GM21390 (cell line): ENCODE data around the gene RGL1.

Experiments
- ATAC-seq: cut with Tn5 transposase; IDR thresholded peaks from one replicate; pipeline ENCODE4 v1.9.1; 2021; ENCODE audit not compliant: unreplicated experiment

Gene RGL1

DNA sequence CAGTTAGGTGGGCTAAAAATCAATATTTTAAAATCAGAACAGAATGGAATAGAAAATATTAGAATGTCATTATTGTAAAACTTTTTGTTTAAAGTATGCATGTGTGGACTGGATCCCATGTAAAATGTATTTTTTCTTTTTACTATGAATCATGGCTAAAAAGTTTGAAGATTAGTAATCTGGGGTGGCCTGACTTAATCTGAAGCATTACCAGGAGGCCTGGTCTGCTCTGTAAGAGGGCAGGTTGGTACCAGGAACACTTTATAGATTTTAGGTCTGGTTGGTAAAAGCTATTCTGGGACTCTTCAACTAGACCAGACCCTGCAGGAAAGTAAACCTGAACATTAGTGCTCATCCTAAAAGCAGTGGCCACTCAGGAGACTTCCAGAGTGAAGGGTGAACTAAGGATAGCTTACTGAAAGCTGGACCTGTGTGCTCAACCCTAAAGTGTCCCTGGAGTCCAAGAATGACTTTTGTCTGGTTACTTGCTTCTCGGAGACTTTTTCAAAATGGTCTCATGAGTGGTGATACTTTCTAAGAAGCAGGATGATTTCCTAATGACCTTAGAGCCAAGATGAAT lies 16.5 kb downstream of the RGL1 start:
- ATAC-seq = no peak

DNA sequence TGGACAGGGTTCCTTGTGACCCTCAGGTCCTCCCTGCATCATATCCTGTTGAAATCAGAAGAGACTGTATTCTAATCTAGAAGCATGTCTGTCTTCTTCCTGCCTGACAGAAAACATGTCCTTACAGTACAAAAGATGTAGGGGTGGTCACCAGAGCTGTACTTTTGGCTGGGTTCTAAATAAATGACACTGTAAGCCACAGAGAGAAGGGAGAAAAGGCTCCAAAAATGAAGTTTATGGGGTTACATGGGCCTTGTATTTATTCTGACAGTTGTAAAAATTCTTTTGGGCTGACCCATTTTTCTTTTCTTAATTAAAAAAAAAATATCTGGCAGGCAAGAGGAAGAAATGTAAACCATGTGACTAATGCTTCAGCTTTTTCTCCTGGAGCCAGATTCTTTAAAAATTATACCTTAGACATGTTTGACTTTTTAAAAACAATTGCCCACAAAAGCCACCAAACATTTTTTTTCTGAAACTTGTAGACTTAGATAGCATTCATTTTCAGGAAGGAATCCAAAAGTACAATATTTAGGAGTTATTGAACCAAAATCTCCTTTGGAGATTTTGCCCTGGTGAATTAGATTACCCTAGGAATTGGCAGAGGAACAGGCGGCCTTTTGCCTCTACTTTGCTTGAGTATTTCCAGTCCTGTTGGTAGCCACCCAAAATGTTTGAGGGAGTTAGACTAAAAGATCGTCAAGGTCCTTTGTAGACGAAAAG lies 17.1 kb downstream of the RGL1 start:
- ATAC-seq = no peak

DNA sequence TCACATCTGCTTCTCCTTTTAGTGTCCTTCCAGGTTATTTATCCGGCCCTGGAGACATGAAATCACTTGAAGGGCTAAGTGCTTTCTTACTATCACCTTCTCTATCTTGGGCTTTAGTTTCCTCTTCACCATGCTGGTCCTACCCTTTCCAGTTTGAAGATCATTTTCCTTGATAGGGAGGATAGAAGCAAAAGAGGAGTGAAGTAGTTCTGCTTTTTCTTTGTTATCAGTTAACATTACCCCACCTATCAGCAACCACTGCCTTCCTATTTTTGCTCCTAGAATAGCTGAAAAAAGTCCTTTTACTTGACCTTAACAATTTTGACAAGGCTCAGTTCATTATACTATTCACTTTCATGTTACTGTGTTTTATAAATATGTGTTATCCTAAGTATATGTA lies 19.4 kb downstream of the RGL1 start:
- ATAC-seq = no peak

DNA sequence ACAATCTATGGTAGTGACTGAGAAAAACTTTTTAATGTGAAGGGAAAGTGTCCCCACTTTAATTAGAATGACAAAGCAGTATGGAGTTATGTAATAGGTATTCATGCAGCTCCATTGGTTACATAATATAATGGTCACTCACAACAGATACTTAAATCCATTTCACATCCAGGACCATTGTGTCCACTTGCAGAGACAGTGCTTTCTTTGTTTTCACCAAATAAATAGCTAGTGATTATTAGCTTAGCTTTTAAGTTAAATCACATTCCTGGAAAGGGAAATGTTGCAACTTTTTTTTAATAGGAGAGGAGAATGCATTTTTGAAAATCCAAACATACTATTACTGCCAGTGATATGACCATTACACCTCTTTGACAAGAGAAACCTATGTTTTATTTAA lies 22.9 kb downstream of the RGL1 start:
- no peak for ATAC-seq

DNA sequence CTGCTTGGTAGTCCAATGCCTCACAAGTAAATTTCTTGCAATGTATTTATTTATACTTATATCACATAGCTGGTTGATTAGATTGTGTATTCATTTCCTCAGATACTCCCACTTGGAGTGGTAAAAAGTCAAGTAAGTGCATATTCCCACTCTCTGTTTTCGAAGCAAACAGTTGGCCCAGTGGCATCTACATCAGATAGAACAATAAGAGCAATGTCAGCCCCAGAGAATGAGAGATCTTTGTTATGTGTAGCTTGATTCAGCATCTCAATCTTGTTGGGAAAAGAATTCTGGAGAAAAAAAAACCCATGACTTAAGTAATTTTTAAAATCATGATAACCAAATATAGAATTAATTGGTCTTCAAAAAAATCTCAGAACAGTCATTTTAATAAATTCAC lies 25.5 kb downstream of the RGL1 start:
- ATAC-seq = no peak

DNA sequence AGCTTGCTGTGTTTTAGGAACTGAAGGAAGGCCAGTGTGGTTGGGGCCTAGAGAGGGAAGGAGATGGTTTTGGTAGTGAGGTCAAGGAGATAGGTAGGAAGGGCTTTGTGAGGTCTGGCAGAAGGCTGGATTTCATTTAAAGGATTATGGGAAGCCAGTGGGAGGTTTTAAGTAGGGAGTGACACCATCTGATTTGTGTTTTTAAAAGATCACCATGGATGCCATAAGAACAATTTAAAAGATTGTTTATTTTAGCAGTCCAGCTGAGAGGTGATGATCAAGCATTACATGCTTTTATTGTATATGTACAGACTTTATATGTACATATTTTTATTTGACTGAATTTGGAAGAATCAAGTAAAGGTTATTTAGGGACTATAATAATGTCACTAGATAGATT lies 26.4 kb downstream of the RGL1 start:
- ATAC-seq = no peak

DNA sequence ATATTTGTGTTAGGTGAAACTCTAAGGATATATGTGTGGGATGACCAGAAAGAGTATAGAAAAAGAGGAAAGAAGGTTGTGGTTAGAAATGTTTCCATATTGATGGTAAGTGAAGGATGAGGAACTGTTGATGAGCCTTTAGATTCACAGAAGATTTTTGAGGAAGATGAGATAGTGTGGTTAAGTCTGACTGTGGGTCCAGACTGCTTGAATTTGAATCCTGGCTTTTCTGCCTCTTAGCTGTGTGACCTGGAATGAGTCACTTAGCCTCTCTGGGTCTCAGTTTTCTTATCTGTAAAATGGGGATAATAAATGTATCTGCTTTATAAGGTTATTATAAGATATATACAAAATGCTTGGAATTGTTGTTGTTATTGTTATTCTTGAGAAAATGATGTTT lies 27.5 kb downstream of the RGL1 start:
- ATAC-seq = no peak

DNA sequence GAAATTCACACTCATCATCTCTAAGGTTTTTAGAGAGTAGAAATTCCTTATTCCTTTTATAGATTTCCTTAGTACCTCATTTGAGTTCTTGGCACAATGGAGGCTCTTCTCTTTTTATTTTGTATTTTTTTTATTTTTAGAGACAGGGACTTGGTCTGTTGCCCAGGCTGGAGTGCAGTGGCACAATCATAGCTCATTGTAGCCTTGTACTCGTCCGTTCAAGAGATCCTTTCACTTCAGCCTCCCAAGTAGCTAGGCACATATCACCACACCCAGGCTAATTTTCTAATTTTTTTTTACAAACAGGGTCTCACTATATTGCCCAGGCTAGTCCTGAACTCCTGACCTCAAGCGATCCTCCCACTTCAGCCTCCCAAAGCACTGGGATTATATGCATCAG lies 29.6 kb downstream of the RGL1 start:
- ATAC-seq = no peak

DNA sequence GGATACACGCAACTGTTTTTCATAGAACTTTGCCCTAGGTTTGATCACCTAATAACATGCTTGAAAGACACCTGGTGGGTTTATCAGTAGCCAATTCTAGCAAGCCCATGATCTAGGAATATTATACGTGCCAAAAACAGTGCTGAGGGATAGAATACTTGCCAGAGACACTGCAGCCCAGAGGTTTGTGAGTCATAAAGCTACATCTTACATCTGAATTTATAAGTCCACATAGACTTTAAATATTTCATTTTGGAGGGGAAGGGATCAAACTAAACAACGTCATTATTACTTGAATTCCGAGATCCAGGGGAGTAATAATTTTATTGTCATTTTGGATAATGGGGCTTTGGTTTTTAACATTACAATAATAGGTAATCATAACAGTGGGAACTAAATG lies 31.7 kb downstream of the RGL1 start:
- no peak for ATAC-seq

DNA sequence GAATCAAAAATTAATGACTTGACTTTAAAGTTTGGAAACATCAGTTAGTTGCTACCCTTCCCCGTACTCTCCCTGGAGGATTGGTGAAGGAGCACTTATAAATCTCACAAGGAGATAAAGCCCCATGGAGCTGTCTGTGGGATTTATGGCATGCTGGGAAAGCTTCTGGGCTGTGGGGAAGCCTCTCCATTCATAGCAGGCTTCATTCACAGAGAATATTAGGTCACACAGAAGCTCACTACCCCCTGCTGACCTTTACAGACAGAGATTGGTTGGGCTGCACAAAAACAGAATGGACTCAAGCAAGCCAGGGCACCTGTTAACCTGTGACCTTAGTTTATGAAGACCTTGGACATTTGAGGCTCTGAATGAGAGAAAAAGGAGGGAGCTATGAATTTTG lies 32.1 kb downstream of the RGL1 start:
- ATAC-seq = no peak

DNA sequence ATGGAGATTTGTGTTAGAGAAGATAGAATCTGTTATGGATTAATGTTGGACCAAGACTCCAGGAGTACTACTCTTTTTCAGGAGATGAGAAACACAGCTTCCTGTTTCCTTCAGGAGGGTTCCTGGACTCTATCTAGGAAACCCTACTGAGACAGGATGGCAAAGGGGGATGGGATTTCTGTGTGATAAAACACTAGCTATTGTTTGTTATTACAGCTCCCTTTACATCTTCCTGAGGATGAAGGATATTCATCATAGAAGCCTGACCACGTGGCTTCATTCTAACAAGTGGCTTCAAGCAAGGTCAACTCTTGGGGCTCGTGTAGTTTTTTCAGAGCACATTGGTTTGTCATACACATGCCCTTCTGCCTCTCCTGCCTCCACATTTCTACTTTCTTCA lies 33.3 kb downstream of the RGL1 start:
- ATAC-seq = no peak

DNA sequence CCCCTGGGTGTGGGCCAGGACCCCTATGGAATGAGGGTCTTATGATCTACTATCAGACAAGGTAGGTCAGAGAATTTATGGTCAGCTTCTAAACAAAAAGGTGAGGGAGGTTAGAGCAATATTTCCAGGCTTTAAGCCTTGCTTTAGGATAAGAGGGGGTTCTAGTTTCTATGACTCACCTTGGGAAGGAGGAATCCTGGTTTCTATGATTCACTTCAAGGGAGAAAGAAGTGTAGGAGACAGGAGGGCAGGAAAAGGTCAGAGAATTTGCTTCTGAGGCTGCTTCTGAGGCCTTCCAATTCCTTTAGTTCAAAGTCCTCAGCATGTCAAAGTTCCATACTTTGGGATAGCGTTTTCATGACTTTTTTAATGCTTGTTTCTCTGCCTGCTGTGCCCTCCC lies 35.2 kb downstream of the RGL1 start:
- ATAC-seq = no peak

DNA sequence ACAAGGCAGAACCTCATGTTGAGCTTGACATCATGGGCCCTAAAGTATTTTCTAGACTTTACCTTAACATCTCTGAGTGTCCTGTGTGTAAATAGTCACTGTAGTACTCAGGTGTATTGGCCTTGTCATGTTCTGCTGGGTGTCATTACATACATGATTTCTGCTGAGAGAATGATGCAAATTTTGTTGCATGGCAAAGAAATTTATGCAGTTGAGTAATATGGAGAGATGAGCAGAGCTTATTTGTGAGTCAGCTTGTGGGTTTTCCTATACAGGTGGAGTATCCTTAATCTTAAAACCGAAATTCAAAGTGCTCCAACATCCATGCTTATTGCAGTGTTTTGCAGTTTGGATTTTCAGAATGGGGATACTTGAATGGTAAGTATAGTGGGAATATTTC lies 36.6 kb downstream of the RGL1 start:
- ATAC-seq = no peak

DNA sequence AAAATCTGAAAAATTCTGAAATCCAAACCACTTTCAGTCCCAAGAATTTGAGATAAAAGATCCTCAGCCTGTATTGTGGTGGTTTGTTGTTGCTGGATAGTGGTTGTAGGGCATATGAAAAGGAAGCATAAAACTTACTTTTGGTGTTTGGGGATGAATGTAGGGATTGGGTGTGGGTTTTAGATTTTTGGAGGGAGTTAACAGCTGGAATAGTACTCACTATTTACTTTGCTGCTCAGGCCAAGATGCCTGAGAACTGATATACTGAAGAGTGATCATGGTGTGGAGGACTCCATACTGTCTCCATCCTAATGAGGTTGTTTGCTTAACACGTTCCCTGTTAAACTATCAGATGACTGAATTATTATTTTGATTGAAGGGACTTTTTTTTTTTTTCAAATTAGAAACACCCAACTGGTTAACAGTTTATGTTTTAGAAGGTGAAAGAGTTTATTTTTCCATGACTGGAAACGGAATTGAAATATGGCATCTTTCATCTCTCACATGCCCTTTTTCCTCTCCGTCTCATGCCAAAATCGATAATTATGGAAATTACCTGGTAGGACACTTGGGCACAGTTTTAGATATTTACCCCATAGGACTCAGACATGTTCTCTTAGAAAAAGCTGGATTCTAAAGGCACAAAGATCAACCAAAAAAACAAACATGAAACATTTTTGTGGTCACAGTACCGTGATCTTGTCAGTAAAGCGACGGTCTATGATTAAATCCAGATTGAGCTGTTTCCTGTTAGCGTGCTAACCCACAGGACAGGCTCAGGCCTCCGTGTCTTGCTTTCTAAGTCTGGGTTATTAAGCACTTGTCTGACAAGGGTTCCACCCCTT lies 37.3 kb downstream of the RGL1 start:
- peak; percentile 91 for ATAC-seq

DNA sequence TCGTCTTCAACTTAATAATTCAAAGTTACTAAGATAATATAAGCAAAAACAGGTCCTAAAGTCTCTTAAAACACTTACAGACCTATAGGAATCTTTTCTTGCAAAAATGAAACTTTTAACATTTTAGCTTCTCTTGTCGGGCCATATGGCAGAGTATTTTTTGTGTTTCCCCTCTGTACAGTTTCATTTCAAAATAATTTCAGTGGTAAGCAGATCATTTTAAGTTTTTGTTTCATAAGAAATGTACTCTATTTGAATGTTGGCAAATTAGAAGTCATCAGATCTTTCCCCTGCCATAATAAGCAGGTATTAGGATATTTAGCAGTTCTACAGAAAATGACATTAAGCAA lies 37.9 kb downstream of the RGL1 start:
- ATAC-seq = peak; percentile 47

DNA sequence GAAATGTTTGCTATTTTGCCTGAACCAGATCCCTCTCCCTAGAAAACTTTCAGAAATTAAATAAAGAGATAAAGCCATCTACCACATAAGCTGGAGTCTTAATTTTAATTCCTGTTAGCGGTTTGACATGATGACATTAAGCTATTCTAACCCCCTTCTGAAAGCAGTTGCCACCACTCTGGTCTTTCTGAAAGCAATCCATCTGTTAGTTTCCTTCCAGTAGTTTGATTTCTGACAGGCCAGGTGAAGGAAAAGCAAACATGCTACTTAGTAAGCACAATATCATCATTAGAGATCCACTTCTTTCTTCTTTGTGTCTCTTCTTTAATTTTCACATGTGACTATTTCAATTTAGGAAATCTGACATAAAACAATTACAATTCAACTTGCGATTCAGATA lies 39.9 kb downstream of the RGL1 start:
- no peak for ATAC-seq

DNA sequence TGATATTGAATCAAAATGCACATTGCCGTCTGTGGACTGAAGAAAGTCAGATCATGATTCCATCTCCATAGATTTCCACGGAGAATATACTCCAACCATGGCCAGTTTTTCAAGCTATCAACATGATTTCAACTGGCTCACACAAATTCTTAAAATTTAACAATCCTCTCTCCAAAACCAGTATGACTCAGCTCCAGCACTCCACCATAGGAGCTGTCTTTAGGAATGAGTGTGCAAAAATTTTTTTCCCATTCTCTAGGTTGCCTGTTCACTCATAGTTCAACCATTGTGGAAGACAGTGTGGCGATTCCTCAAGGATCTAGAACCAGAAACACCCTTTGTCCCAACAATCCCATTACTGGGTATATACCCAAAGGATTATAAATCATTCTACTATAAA lies 40.8 kb downstream of the RGL1 start:
- no peak for ATAC-seq

DNA sequence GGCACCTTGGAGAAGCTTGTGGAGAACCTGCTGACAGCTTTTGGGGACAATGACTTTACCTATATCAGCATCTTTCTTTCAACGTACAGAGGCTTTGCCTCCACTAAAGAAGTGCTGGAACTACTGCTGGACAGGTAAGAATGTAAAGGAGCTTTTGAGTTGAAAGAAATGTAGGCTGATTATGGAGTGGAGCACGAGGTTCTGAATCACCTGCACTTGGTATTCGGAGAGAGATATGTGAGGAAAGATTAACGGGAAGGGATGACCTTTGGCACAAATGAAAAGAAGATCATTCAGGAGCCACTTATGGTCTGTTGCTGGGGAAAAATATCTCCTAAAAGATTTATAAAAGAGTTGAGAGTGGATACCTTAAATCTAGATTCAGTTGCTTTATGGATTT lies 42.7 kb downstream of the RGL1 start:
- no peak for ATAC-seq

DNA sequence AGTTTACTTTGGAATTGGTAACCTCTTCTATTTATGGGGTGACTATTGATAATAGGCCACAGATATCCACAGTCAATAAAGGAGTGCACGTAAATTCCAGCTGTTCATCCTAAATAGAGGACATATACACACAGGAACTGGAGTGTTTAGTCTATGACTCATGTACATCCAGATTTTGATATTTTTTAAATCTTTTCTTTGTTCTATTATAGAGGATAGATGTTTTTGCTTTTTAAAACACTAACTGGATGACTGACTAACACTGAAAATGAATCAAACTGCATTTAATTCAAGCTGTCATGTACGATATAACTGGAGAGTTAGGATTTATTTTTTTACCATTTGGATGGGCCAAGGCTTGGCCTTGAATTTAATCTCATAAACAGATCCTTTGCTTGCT lies 45.9 kb downstream of the RGL1 start:
- ATAC-seq = no peak

DNA sequence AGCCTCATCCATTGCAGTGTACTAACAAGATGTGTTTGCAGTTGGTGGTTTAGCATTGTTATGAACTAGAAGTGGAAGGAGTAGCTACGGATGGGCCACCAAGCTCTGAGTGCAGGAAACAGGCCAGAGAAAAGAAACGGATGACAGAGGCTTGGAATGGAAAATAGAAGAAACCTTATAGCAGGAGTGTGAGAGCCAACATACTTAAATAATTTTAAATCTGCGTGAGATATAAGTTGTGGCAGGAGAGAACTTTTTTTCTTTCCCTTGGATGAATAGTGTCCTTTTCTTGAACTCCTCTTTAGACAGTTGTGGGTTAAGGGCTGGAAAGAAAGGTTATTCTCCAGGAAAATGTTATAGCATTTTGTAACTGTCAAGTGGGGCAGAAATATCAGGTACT lies 54.2 kb downstream of the RGL1 start:
- ATAC-seq = no peak

DNA sequence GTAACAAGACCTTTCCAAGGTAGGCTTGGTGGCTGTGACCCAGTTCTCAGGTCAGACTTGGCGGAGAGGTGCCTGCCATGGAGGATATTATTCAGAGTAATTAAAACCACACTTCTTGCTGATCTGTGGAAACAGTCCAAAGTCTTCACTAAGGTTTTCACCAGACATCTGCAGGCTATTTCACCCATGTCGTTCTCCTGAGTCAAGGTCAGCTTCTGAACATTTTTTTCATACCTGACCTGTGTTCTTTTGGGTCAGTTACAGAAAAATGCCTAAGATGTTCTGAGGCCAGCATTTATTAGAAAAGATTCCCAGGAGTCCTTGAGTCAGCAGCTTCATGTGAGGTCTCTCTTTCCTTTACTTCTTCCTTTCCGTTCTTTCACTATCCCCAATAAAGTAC lies 54.9 kb downstream of the RGL1 start:
- no peak for ATAC-seq

DNA sequence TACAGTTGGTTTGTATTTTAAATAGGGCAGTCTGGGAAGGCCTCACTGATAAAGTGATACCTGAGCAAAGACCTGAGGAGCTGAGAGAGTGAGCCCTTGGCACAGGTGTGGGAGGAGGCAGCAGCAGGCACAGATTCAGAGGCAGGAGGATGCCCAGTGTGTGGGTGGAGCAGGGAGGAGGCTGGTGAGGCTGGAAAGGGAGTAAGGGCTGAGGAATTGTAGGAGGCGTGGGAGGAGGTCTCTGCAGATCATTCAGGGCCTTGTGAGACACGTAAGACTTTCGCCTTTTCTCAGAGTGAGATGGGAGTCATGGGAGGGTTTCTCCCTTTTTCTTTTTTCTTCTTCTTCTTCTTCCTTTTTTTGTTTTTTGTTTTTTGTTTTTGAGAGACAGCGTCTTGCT lies 58.0 kb downstream of the RGL1 start:
- ATAC-seq = no peak
